Measurements from ENCODE around the gene ZNF483. TPM values are rescaled to one million over a fixed set of nuclear protein-coding genes. Genes with fewer than 3 reads are reported as not detected.

Gene ZNF483
- total RNA-seq (ENCODE audit: low replicate concordance): 2.6 and 8.8 TPM in 2 replicates

GRCh38 chr9:111525056-111525977, at the start of gene ZNF483:
Gene ZNF483 (plus strand): TSS chr9:111525179. CDS start chr9:111527396, 2,217 bp downstream.
- peak; percentile 72 for DNase-seq (ENCODE audit: low read depth)
- no peak for TF ChIP-seq CTCF (IDR thresholded peaks at IDR 0.05; ENCODE audit: insufficient read depth, low read length)
- H3K4me3 ChIP-seq (ENCODE audit: low read depth, low read length): peak within 1 kb of the TSS; percentile 88

DNA sequence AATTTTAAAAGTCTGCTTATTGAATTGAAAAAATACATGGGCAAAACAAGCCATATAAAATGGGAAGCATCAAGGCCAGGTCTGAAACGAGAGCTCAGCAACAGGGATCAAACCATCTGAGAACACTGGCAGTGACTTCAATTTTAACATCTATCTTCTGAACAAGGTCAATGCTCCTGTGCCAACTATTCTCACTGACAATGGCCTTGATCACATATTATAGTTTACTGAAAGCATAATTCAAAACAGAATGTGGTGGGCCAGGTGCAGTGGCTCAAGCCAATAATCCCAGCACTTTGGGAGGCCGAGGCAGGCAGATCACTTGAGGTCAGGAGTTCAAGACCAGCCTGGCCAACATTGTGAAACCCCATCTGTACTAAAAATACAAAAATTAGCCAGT, 49.8 kb upstream of the ZNF483 start:
- DNase-seq (ENCODE audit: low read depth): no peak
- no peak overlapping the region for H3K4me3 ChIP-seq (ENCODE audit: low read depth, low read length)
- no peak for TF ChIP-seq CTCF (IDR thresholded peaks at IDR 0.05; ENCODE audit: insufficient read depth, low read length)

DNA sequence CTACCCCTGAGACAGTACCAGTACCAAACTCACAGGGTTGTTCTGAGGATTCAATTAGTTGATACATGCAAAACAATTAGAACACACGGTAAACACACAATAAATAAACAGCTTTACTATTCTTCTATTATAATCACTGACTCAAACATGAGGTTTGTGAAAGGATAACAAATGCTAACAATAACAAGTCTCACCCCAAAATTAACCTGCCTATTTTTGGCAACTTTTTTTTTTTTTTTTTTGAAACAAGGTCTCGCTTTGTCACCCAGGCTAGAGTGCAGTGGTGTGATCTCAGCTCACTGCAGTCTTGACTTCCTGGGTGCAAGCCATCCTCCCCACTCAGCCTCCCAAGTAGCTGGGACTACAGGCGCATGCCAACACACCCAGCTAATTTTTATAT, 47.3 kb upstream of the ZNF483 start:
- no peak for TF ChIP-seq CTCF (IDR thresholded peaks at IDR 0.05; ENCODE audit: insufficient read depth, low read length)
- no peak for DNase-seq (ENCODE audit: low read depth)
- no peak overlapping the region for H3K4me3 ChIP-seq (ENCODE audit: low read depth, low read length)

DNA sequence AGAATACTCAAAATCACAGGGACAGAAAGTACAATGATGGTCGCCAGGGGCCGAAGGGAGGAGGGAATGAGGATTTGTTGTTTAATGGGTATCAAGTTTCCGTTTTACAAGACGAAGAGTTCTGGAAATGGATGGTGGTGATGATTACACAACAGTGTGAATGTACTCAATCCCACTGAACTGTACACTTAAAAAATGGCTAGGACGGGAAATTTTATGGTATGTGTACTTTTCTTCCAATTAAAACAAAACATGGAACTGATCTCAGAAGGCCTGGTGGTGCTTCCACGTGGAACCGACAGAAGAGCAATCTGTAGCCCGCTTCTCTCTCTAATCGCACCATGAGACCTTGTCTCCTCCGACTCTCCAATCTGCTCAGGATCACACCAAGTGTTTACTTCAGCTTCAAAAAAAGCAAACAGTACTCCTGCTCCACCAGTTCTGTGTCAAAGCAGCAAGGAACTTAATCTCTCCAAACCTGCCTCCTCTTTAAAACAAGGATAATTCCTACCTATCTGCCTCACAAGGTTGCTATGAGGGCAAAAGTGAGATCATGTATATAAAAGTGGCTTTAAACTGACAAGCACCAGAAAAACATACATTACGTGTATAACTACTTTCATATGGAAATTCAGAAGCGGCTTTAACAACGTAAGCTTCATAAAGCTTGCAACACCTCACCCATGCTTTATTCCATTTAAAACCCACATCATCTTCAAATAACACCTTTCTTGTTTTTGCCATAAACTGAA, 42.9 kb upstream of the ZNF483 start:
- H3K4me3 ChIP-seq (ENCODE audit: low read depth, low read length): peak overlapping the region; percentile 93
- DNase-seq (ENCODE audit: low read depth): peak; percentile 55
- TF ChIP-seq CTCF (IDR thresholded peaks at IDR 0.05; ENCODE audit: insufficient read depth, low read length): no peak

DNA sequence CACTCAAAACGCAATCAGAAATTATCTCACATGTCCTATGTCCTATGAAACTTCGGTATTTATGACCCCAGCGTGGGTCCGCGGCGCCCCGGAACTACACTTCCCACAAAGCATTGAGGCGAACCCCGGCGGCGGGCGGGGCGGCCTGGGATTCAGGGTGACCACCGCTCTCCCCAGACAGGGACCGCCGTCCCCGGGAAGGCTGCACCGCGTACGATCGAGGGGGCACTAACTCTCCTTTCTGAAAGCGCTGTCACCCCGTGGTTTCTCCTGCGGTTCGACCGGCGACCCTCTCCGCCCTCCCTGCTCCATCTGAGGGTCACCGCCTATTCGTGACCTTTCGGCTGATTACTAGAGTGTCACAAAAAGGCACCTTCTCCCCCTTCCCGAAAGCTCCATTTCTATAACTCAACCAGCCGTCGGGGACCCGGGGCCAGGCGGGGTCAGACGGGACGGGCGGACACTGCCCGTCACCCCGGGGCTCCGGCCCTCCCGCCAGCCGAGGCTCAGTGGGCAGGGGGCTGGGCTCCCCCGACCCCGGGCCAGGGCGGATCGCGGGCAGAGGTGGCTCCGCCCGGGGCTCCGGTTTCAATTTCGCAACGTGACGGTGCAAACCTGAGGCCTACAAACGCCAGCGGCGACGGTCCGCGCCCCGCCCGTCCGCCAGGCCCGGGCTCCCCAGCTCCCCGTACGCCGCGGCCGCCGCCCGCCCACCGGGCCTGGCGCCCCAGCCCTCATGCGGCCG, 42.1 kb upstream of the ZNF483 start:
- DNase-seq (ENCODE audit: low read depth): peak; percentile 58
- TF ChIP-seq CTCF (IDR thresholded peaks at IDR 0.05; ENCODE audit: insufficient read depth, low read length): no peak
- H3K4me3 ChIP-seq (ENCODE audit: low read depth, low read length): peak overlapping the region; percentile 93

- no peak for DNase-seq (ENCODE audit: low read depth)
- TF ChIP-seq CTCF (IDR thresholded peaks at IDR 0.05; ENCODE audit: insufficient read depth, low read length): no peak
- H3K4me3 ChIP-seq (ENCODE audit: low read depth, low read length): peak overlapping the region; percentile 93
These were observed 41.5 kb upstream of the ZNF483 start for GRCh38 chr9:111483439-111483857.
